GM19468 (cell line): ENCODE data around the gene ERVW-1.

Experiments used
- ATAC-seq: cut with Tn5 transposase; IDR thresholded peaks from one replicate; pipeline ENCODE4 v1.9.1; 2021; ENCODE audit warnings: mild to moderate bottlenecking, moderate library complexity, moderate number of reproducible peaks; ENCODE audit not compliant: unreplicated experiment; ENCODE audit errors: extremely low read depth

Gene ERVW-1

GRCh38 chr7:92433019-92433418 lies 44.7 kb downstream of the ERVW-1 start:
- no peak for ATAC-seq

GRCh38 chr7:92432299-92432946 lies 45.3 kb downstream of the ERVW-1 start:
- ATAC-seq, result no peak

GRCh38 chr7:92427193-92427592 lies 50.6 kb downstream of the ERVW-1 start:
- no peak for ATAC-seq

GRCh38 chr7:92425311-92425947 lies 52.3 kb downstream of the ERVW-1 start:
- no peak for ATAC-seq

- ATAC-seq, result no peak
Observed at GRCh38 chr7:92423710-92424131, 54.0 kb downstream of the ERVW-1 start.

- ATAC-seq, result no peak
Observed at GRCh38 chr7:92422926-92423325, 54.8 kb downstream of the ERVW-1 start.

- no peak for ATAC-seq
Observed at GRCh38 chr7:92421676-92422435, 55.9 kb downstream of the ERVW-1 start.
